Heart right ventricle (tissue), 16 donors: ENCODE measurements around the gene ADGRD1. TPM values are rescaled to one million over a fixed set of nuclear protein-coding genes. Genes with fewer than 3 reads are reported as not detected.

Experiments used
- ATAC-seq, 8 donors: fragments of 200-7000 bp; cut with Tn5 transposase; one replicate each; pipeline ENCODE4 v1.9.1; 2020; ENCODE audit warnings: mild to moderate bottlenecking in 8 of 8, moderate library complexity in 8 of 8, moderate number of reproducible peaks in 1 of 8
- DNase-seq, 2 donors: peaks; one replicate each; pipeline ENCODE4 v3.0.0-alpha.2; 2020
- H3K27ac ChIP-seq, 10 donors: fragments of 200-600 bp; sonication (generic) in 2 of 10; one replicate each; pipeline versions ENCODE4 v1.5.0 to v1.8.0; 2020 to 2022; ENCODE audit warnings: mild to moderate bottlenecking in 3 of 10
- H3K27me3 ChIP-seq, 7 donors: fragments of 200-600 bp; one replicate each; pipeline ENCODE4 v1.8.0; 2021 to 2022; ENCODE audit warnings: mild to moderate bottlenecking in 2 of 7
- H3K36me3 ChIP-seq, 9 donors: fragments of 200-600 bp; sonication (generic) in 1 of 9; one replicate each; pipeline versions ENCODE4 v1.5.0 to v1.8.0; 2020 to 2022; ENCODE audit warnings: mild to moderate bottlenecking in 2 of 9
- H3K4me1 ChIP-seq, 9 donors: fragments of 200-600 bp; sonication (generic) in 1 of 9; one replicate each; pipeline versions ENCODE4 v1.5.0 to v1.8.0; 2020 to 2022; ENCODE audit warnings: mild to moderate bottlenecking in 4 of 9
- H3K4me3 ChIP-seq, 10 donors: fragments of 200-600 bp; sonication (generic) in 2 of 10; one replicate each; pipeline versions ENCODE4 v1.5.0 to v1.8.0; 2020 to 2022; ENCODE audit warnings: mild to moderate bottlenecking in 7 of 10, moderate library complexity in 2 of 10
- H3K9me3 ChIP-seq, 11 donors: fragments of 200-600 bp in 10 of 11; sonication (generic) in 2 of 11; one replicate each; pipeline versions ENCODE4 v1.5.0 to v1.8.0; 2013 to 2022; ENCODE audit warnings: mild to moderate bottlenecking in 2 of 11, control low read depth in 1 of 11, moderate library complexity in 1 of 11
- WGBS, 2 donors: extraction: QIAGEN DNeasy Blood & Tissue Kit; methylation state at CpG; one replicate each; pipeline ENCODE4 v1.1.7; 2013; ENCODE audit warnings: inconsistent platforms in 1 of 2; 5-methylcytosine and 5-hydroxymethylcytosine counted together
- intact Hi-C, 10 donors: fragments of 100-400 bp; cut with DNase I; formaldehyde crosslinking; loops; one replicate each; pipeline versions ENCODE4 v1.11.1 to v1.14.2; 2022
- polyA plus RNA-seq, 2 donors: library from polyadenylated mRNA; stranded (reverse); fragments of 200-250 nt; gene quantifications; one replicate each; pipeline ENCODE4 v1.2.3, GENCODE V29; 2013
- total RNA-seq, 10 donors: library from RNA; stranded (reverse); fragmentation: NEBNext Ultra II Directional in 3 of 10; extraction: Animal tissue kit (Norgen Biotek cat#: 25700) in 3 of 10; gene quantifications; one replicate each; pipeline versions ENCODE4 v1.2.1 to v1.2.4, GENCODE V29; 2021 to 2023
- TF ChIP-seq, protein P1 (sequence below), 9 donors: fragments of 200-600 bp; sonication (generic) in 2 of 9; IDR thresholded peaks; one replicate each; pipeline versions ENCODE4 v1.5.0 to v1.8.0; 2021 to 2022; ENCODE audit warnings: antibody characterized with exemption in 9 of 9, mild to moderate bottlenecking in 5 of 9, moderate library complexity in 1 of 9
- donor health status: Arrhythmogenic right ventricular cardiomyopathy.
- donor health status: ischemic (EF 13 %, LVEDD 7.1; RV severe dilation, severe dysfunction).
- donor health status: healthy with polysubstance abuse.
- donor health status: DM: no; HTN: yes; CAD: no.
- donor health status: DM: no; HTN: no; CAD: no.
- donor health status: ischemic (EF 25% LVEDD 6.9; RV normal size, moderate dysfunction).
- donor health status: ischemic (EF 25% LVEDD 5.7; RV mildly dilated, moderate dysfunction).
- donor health status: healthy.
- donor health status: DM: yes; HTN: yes; CAD: no.
- donor health status: Ischemic cardiomyopathy.
- donor health status: ischemic (EF 35%, LVEDD 5.7; RV mildly dilated, moderate dysfunction).
- donor health status: nonischemic (EF 11% LVEDD 7.7; RV severe dilation, severe dysfunction).
- donor health status: DM: yes; HTN: yes; CAD: no.
- donor health status: PGD.
- donor health status: ischemic (EF 29% LVEDD 5.4; RV normal size, mild dysfunction).
- donor health status: nonischemic (EF 23%, LVEDD 6.1; RV moderate dilation, normal function).

Gene ADGRD1
- total and polyA plus RNA-seq, 12 donors = 16.8 to 157 (median 69.7) TPM

DNA sequence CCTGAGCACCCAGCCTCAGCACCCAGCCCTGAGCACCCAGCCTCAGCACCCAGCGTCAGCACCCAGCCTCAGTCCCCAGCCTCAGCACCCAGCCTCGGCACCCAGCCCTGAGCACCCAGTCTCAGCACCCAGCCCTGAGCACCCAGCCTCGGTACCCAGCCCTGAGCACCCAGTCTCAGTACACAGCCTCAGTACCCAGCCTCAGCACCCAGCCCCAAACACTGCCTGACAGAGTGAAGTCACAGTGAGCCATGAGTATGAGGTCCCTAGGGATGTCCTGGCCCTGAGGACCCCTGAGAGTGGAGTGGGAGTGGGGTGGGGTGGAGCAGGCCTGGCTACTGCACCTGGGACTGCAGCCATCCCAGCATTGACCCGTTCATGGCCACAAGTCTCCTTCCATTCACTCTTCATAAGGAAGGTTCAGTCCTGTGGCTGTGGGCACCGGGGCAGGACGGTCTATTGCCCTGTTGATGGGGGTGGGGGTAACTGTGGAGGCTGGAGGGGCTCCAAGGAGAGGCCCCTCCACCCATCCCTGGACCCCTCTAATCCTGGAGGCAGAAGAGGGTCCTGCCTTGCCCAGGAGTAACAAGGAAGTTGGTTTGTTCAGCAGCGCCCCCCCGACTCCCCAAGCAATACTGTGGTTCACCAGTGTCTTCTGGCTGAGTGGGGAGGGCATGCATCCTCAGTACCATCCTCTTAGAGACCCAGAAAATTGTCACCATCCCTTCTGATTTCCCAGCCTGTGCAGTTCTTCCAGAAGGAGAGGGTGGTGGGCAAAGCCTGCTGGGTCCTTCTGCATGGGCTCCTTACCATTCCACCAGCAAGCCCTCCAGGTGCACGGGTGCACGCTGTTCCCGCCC lies 140.5 kb downstream of the ADGRD1 start:
- H3K4me3 ChIP-seq = no peak overlapping the region

DNA sequence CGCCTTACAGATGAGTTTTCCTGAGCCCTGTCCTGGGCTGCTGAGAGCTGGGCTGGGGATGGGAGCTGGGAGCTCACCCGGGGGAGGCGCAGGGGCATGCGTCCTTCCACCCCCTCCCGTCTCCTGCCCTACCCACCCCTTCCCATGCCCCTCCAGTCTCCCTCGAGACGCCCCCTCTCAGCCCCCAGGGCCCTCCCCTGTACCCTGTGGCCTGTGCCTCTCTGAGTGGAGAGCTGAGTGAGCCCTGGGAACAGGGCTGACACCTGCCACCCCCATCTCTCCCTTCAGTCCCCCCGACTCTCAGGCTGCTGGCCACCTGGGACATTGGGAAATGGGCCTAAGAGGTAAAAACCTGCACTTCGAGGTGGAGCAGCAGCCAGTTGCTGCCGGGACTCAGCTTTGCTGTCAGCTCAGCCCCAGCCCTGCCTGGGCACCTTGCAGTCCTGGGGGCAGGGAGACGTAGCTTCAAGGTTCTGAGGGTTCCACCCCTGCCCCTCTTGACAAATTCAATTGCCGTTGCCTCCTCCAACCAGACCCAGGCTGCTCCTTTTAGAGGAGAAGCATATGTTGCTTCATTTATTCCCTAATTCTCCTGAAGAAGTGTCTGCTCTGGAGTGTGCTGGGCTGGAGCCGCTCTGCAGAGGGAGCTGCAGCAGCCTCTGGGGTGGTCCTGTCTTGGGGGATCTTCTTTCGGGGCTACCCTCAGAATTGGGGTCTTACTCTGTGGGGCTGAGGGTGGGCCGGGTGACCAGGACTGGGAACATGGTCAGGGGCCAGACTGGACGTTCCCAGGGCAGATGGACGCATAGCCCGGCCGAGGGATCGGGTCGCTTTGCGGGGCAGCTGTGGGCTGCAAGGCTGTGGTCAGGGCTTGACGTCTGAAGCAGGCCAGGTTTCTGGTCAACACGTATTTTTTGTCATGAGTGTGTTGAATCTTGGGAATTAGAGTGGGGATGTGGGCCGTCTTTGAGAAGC lies 141.4 kb downstream of the ADGRD1 start:
- intact Hi-C loops = no loop called here

More for the DNA sequence above, 140.5 kb downstream of the ADGRD1 start:
- WGBS, 2 donors = 88 to 95% methylated on average over 10 to 11 of the region's 11 CpGs
- no peaks in the 10 kb centered on the region for H3K27me3 ChIP-seq
- DNase-seq = peak in 1 of 2 donors; percentile 6
- H3K36me3 ChIP-seq = peaks cover 0 to 4% (median 0%) of the 10 kb centered on the region in 9 donors
- peaks cover 0 to 38% (median 13%) of the 10 kb centered on the region in 9 donors for H3K4me1 ChIP-seq
- intact Hi-C loops = no loop called here
- ATAC-seq = no peak
- no peak overlapping the region for H3K27ac ChIP-seq
- TF ChIP-seq, protein P1, sequence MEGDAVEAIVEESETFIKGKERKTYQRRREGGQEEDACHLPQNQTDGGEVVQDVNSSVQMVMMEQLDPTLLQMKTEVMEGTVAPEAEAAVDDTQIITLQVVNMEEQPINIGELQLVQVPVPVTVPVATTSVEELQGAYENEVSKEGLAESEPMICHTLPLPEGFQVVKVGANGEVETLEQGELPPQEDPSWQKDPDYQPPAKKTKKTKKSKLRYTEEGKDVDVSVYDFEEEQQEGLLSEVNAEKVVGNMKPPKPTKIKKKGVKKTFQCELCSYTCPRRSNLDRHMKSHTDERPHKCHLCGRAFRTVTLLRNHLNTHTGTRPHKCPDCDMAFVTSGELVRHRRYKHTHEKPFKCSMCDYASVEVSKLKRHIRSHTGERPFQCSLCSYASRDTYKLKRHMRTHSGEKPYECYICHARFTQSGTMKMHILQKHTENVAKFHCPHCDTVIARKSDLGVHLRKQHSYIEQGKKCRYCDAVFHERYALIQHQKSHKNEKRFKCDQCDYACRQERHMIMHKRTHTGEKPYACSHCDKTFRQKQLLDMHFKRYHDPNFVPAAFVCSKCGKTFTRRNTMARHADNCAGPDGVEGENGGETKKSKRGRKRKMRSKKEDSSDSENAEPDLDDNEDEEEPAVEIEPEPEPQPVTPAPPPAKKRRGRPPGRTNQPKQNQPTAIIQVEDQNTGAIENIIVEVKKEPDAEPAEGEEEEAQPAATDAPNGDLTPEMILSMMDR (IDR thresholded peaks at IDR 0.05) = no peak
- H3K9me3 ChIP-seq = no peaks in the 10 kb centered on the region

DNA sequence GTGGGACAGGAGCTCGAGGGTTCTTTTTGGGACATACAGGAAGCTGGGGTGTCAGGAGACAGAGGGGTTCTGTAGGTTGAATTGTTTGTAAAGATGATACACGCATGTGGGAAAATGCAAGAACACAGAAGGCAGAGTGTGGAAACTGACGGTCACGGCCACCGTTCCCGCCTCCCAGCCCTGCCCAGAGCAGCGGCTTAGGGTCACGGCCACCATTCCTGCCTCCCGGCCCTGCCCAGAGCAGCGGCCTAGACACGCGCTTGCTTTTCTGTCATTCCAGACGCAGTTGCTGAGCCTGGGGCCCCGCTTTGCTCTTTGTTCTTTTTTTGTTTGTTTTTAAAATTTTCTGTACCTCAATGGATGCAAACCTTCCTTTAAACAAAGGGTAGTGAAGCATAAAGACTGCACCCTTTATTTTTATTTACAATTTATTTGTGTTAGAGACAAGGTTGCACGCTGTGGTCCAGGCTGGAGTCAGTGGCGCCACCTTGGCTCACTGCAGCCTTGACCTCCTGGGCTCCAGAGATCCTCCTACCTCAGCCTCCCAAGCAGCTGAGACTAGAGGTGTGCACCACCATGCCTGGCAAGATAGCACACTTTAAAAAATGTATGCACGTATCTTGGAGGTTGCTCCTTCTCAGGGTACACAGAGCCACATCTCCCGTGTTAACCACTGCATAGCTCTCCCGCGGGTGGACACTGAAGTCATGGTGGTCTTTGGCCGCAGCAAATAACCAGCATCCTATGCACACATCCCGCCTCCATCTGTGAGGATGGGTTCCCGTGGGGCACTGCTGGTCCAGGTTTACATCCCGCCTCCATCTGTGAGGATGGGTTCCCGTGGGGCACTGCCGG lies 142.3 kb downstream of the ADGRD1 start:
- ATAC-seq (no peak), DNase-seq (no peak)
- Histone ChIP-seq H3K4me3 (no peak overlapping the region), H3K9me3 (no peaks in the 10 kb centered on the region), H3K4me1 (peaks cover 0 to 23% (median 10%) of the 10 kb centered on the region in 9 donors), H3K27me3 (no peaks in the 10 kb centered on the region), H3K27ac (no peak overlapping the region), H3K36me3 (no peaks in the 10 kb centered on the region)
- TF ChIP-seq, protein P1 (IDR thresholded peaks at IDR 0.05) = no peak
- intact Hi-C loops = no loop called here
- 86 to 90% methylated on average over 26 of the region's 26 CpGs for WGBS, 2 donors

More for the DNA sequence above, 141.4 kb downstream of the ADGRD1 start:
- 87 to 88% methylated on average over 25 of the region's 25 CpGs for WGBS, 2 donors
- TF ChIP-seq, protein P1 (IDR thresholded peaks at IDR 0.05) = no peak
- ATAC-seq = no peak
- peaks cover 0 to 28% (median 13%) of the 10 kb centered on the region in 9 donors for H3K4me1 ChIP-seq
- H3K9me3 ChIP-seq = no peaks in the 10 kb centered on the region
- no peaks in the 10 kb centered on the region for H3K27me3 ChIP-seq
- DNase-seq = no peak
- H3K4me3 ChIP-seq = no peak overlapping the region
- H3K27ac ChIP-seq = no peak overlapping the region
- H3K36me3 ChIP-seq = no peaks in the 10 kb centered on the region
